ENCODE data around the gene ETS2. TPM values are rescaled to one million over a fixed set of nuclear protein-coding genes. Genes with fewer than 3 reads are reported as not detected.

Gene ETS2
- total RNA-seq, 2 donors from 2014 or later: 110 to 185 TPM

DNA sequence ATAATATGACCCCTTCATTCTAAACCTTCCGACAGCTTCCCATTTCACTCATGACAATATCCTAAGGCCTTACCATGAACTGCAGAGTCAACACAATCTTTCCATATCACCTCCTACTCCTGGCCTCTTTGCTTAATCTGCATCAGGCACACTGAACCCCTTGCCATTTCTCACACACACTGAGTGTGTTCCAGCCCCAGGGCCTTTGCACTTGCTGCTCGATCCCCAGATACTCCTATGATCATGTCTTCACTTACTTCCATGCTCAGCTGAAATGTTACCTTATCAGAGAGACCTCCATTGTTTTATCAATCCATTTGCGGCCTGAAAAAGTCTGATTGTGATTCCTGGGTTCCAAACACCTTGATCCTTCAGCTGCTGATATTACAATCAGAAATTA lies 47.0 kb downstream of the ETS2 start:
- intact Hi-C loops (cut with DNase I): no loop called here
- TF ChIP-seq, protein P1, sequence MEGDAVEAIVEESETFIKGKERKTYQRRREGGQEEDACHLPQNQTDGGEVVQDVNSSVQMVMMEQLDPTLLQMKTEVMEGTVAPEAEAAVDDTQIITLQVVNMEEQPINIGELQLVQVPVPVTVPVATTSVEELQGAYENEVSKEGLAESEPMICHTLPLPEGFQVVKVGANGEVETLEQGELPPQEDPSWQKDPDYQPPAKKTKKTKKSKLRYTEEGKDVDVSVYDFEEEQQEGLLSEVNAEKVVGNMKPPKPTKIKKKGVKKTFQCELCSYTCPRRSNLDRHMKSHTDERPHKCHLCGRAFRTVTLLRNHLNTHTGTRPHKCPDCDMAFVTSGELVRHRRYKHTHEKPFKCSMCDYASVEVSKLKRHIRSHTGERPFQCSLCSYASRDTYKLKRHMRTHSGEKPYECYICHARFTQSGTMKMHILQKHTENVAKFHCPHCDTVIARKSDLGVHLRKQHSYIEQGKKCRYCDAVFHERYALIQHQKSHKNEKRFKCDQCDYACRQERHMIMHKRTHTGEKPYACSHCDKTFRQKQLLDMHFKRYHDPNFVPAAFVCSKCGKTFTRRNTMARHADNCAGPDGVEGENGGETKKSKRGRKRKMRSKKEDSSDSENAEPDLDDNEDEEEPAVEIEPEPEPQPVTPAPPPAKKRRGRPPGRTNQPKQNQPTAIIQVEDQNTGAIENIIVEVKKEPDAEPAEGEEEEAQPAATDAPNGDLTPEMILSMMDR (IDR thresholded peaks at IDR 0.05): no peak

DNA sequence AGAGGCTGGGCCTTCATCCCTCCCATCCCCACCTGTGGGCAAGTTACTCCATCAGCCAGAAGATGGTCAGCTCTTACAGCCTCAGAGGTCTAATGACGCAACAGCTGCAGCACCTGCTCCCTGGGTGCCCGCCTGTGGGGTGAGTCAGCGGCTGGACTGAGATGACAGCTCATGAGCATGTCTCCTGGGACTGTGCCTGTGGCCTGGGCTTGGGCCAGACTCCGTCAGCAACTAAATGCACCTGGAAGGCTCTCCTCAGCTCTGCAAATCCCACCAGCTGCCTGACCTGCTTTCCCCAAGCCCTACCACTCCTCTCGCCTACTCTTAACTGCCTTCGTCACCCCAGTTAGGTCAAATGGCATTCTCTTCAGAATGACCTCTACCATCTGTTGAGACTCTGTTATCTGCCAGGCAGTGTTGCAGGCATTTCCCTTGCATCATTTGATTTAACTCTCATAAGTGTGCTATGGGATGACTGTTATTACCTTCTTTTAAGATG lies 47.7 kb downstream of the ETS2 start:
- Histone ChIP-seq H3K27ac (no peak overlapping the region), H3K9me3 (no peaks in the 10 kb centered on the region), H3K4me3 (no peak overlapping the region), H3K4me1 (no peaks in the 10 kb centered on the region), H3K9ac (ENCODE audit: low read depth in 2 of 2, low read length in 2 of 2) (no peak overlapping the region), H3K27me3 (no peaks in the 10 kb centered on the region), H3K36me3 (no peaks in the 10 kb centered on the region)
- intact Hi-C loops (cut with DNase I): no loop called here
- TF ChIP-seq, protein P1 (IDR thresholded peaks at IDR 0.05): no peak
- DNase-seq: peak; percentile 15

More for the DNA sequence above, 47.0 kb downstream of the ETS2 start:
- Histone ChIP-seq H3K27me3 (no peaks in the 10 kb centered on the region), H3K4me1 (no peaks in the 10 kb centered on the region), H3K9ac (ENCODE audit: low read depth in 2 of 2, low read length in 2 of 2) (no peak overlapping the region), H3K36me3 (no peaks in the 10 kb centered on the region), H3K4me3 (no peak overlapping the region), H3K9me3 (no peaks in the 10 kb centered on the region), H3K27ac (no peak overlapping the region)
- DNase-seq: no peak

DNA sequence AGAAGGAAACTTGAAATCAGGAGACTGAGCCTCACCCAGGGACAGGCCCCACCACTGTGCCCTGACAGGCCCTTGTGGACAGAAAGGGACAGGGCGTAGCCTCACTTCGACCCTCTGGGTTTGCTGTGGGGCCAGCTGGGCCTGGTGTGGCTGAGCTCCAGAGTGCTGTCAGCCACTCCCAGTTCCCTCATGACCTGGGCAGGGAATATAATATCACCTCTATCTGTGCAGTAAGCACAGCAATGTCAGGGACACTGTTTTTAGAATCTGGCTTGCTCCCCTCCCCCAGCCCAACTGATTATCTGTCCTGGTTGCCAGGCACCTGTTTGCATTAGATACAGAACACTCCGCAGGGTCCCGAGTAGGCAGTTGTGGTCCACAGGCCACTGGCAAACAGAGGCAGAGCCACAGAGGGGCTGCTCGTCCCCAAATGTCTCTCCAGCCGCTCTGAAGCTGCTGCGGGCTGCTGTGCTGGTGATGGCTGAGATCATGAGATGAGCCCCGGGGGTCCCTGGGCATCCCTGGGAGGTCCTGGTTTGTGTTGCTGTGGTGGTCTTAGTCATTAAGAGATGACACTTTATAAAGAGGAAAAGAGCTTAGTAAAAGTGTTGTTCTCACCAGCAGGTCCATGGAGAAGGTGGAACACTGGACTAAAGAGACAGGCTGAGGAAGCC lies 51.6 kb downstream of the ETS2 start:
- no peaks in the 10 kb centered on the region for H3K9me3 ChIP-seq
- intact Hi-C loops (cut with DNase I): no loop called here
- H3K4me3 ChIP-seq: no peak overlapping the region
- no peak overlapping the region for H3K9ac ChIP-seq (ENCODE audit: low read depth in 2 of 2, low read length in 2 of 2)
- no peak overlapping the region for H3K27ac ChIP-seq
- no peaks in the 10 kb centered on the region for H3K27me3 ChIP-seq
- TF ChIP-seq, protein P1 (IDR thresholded peaks at IDR 0.05): no peak
- DNase-seq: no peak
- H3K36me3 ChIP-seq: no peaks in the 10 kb centered on the region
- no peaks in the 10 kb centered on the region for H3K4me1 ChIP-seq

DNA sequence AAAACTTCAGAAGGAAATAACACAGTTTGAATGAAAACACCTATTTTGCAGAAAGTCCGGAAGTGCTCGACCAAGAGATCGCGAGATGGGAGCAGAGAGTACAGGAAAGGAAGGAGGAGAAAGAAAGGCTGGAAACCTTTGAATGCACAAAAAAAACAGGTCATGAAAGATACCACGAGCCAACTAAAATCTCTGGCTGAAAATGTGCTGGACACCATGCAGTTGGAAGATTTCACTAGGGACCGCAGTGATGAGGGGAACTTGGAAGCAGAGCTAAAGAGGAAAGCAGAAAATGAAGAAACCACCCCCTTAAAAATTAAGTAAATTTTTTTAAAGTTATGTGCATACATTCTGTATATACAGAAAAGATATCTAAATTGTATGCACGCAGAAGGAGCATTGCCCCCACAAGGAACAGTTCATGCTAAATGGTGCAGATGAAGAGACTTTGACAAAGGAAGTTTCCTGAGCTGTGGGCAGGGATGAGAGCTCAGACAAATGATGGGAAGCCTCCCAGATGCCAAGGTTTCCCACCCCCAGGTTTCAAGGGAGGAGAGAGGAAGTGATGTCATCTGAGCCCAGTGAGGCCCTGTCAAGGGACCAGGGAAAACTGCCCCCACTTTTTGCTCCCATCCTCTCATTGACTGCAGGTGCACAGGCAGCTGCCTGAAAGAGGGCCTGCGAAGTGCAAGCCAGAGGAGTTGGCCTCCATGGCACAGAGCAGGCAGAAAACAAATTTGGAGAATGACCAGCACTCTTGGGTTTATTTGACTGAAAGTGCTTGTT lies 52.5 kb downstream of the ETS2 start:
- no peak for DNase-seq
- TF ChIP-seq, protein P1 (IDR thresholded peaks at IDR 0.05): no peak
- Histone ChIP-seq H3K4me1 (no peaks in the 10 kb centered on the region), H3K27me3 (no peaks in the 10 kb centered on the region), H3K36me3 (no peaks in the 10 kb centered on the region), H3K4me3 (no peak overlapping the region), H3K9ac (ENCODE audit: low read depth in 2 of 2, low read length in 2 of 2) (no peak overlapping the region), H3K9me3 (no peaks in the 10 kb centered on the region), H3K27ac (no peak overlapping the region)
- intact Hi-C loops (cut with DNase I): no loop called here

DNA sequence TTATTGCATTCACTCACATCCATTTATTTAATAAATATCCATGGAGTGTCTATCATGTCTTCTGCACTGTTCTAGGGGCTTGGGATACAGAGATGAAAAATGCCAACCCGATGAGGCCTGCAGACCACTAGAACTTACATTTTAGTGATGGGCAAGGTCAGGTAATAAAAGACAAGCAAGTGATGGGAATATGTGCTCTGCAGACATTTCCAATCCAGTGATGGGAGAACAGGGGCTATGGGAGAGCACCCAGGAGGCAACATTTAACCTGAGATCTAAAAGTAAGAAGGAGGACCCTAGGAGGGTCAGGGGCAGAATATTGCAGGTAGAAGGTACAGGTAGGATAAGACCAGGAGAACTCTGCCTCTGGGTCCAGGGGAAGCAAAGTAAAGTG lies 53.1 kb downstream of the ETS2 start:
- no peak for DNase-seq
- Histone ChIP-seq H3K27me3 (no peaks in the 10 kb centered on the region), H3K4me1 (no peaks in the 10 kb centered on the region), H3K9me3 (no peaks in the 10 kb centered on the region), H3K9ac (ENCODE audit: low read depth in 2 of 2, low read length in 2 of 2) (no peak overlapping the region), H3K4me3 (no peak overlapping the region), H3K36me3 (no peaks in the 10 kb centered on the region), H3K27ac (no peak overlapping the region)
- intact Hi-C loops (cut with DNase I): no loop called here
- TF ChIP-seq, protein P1 (IDR thresholded peaks at IDR 0.05): no peak

Measured in colonic mucosa (tissue), 4 donors.